Mesendoderm (in vitro differentiated cells): ENCODE results near the gene CTTNBP2. TPM values are rescaled to one million over a fixed set of nuclear protein-coding genes. Genes with fewer than 3 reads are reported as not detected.

Experiments used
- DNase-seq: peaks from one replicate; pipeline ENCODE4 v3.0.0; 2013
- H2AK5ac ChIP-seq: 2 replicates; pipeline ENCODE4 v1.6.1; 2013; ENCODE audit warnings: low read length, inconsistent platforms
- H2BK120ac ChIP-seq: 2 replicates; pipeline ENCODE4 v1.6.1; 2013; ENCODE audit warnings: low read depth, mild to moderate bottlenecking, low read length, moderate library complexity, mixed read lengths
- H2BK15ac ChIP-seq: replicated peaks from 2 replicates; pipeline ENCODE4 v1.6.1; 2013; ENCODE audit warnings: low read depth, mild to moderate bottlenecking, moderate library complexity
- H2BK5ac ChIP-seq: 2 replicates; pipeline ENCODE4 v1.6.1; 2013; ENCODE audit warnings: low read length, inconsistent platforms
- H3K18ac ChIP-seq: 2 replicates; pipeline ENCODE4 v1.6.1; 2013; ENCODE audit warnings: mild to moderate bottlenecking, low read length, mixed read lengths
- H3K23ac ChIP-seq: one replicate; pipeline ENCODE4 v1.6.1; 2013; ENCODE audit warnings: low read length
- H3K27ac ChIP-seq: 2 replicates; pipeline ENCODE4 v1.5.1; 2013; ENCODE audit warnings: low read depth, mild to moderate bottlenecking, inconsistent platforms, low read length, moderate library complexity
- H3K27me3 ChIP-seq: 2 replicates; pipeline ENCODE4 v1.6.1; 2013; ENCODE audit warnings: low read length, control low read depth, mild to moderate bottlenecking, inconsistent platforms; ENCODE audit not compliant: insufficient read depth, poor library complexity
- H3K36me3 ChIP-seq: 2 replicates; pipeline ENCODE4 v1.6.1; 2013; ENCODE audit warnings: low read length, inconsistent platforms; ENCODE audit not compliant: control insufficient read depth, insufficient read depth
- H3K4ac ChIP-seq: one replicate; pipeline ENCODE4 v1.6.1; 2013; ENCODE audit warnings: low read depth, mild to moderate bottlenecking, low read length, moderate library complexity
- H3K4me1 ChIP-seq: 2 replicates; pipeline ENCODE4 v1.6.1; 2013; ENCODE audit warnings: low read depth, low read length, inconsistent platforms; ENCODE audit not compliant: control insufficient read depth
- H3K4me2 ChIP-seq: 2 replicates; pipeline ENCODE4 v1.6.1; 2013; ENCODE audit warnings: low read length
- H3K4me3 ChIP-seq: 2 replicates; pipeline ENCODE4 v1.5.1; 2013; ENCODE audit warnings: mild to moderate bottlenecking, low read length
- H3K56ac ChIP-seq: one replicate; pipeline ENCODE4 v1.6.1; 2013; ENCODE audit warnings: low read length
- H3K79me1 ChIP-seq: 2 replicates; pipeline ENCODE4 v1.6.1; 2013; ENCODE audit warnings: low read length, inconsistent platforms
- H3K79me2 ChIP-seq: 2 replicates; pipeline ENCODE4 v1.6.1; 2013; ENCODE audit warnings: mild to moderate bottlenecking, low read length; ENCODE audit not compliant: control insufficient read depth, insufficient read depth
- H3K9ac ChIP-seq: 2 replicates; pipeline ENCODE4 v1.6.1; 2013; ENCODE audit warnings: low read length, inconsistent platforms
- H4K5ac ChIP-seq: one replicate; pipeline ENCODE4 v1.6.1; 2013; ENCODE audit warnings: low read length
- H4K8ac ChIP-seq: one replicate; pipeline ENCODE4 v1.6.1; 2013; ENCODE audit warnings: low read depth, mild to moderate bottlenecking, control low read depth, low read length, moderate library complexity
- WGBS: extraction: QIAGEN DNeasy Blood & Tissue Kit; methylation state at CpG from one replicate; pipeline ENCODE4 v1.1.7; 2013; ENCODE audit warnings: low lambda C conversion rate, missing lambda C conversion rate; ENCODE audit not compliant: insufficient coverage; ENCODE audit errors: extremely low coverage; 5-methylcytosine and 5-hydroxymethylcytosine counted together
- polyA plus RNA-seq, 2 experiments: library from polyadenylated mRNA; stranded (reverse); fragments of 200-250 nt; gene quantifications; one replicate each; pipeline ENCODE4 v1.2.3, GENCODE V29; 2013

The CTTNBP2 gene
- polyA plus RNA-seq (2013, experiment 1 of 2): 2.3 TPM
- 3.2 TPM for polyA plus RNA-seq (2013, experiment 2 of 2)

GRCh38 chr7:117873310-117874190, at the start of gene CTTNBP2:
CTTNBP2 (minus strand) TSS chr7:117873441; CDS start chr7:117873415, 26 bp downstream.
- peak; percentile 60 for DNase-seq
- peak within 1 kb of the TSS; percentile 99 for H3K18ac ChIP-seq
- H3K36me3 ChIP-seq: no peaks in the 10 kb centered on the region
- H2BK5ac ChIP-seq: no peak within 1 kb of the TSS
- peak within 1 kb of the TSS; percentile 48 for H3K23ac ChIP-seq
- H3K27me3 ChIP-seq: no peaks in the 10 kb centered on the region
- H2AK5ac ChIP-seq: no peak within 1 kb of the TSS
- H3K79me2 ChIP-seq: peaks cover 2% of the 10 kb centered on the region
- H3K4ac ChIP-seq: peak within 1 kb of the TSS; percentile 59
- H3K4me3 ChIP-seq: peak within 1 kb of the TSS; percentile 75
- H4K5ac ChIP-seq: no peak within 1 kb of the TSS
- H3K4me1 ChIP-seq: peaks cover 1% of the 10 kb centered on the region
- peak within 1 kb of the TSS; percentile 95 for H2BK120ac ChIP-seq
- peak within 1 kb of the TSS; percentile 39 for H3K27ac ChIP-seq
- H3K4me2 ChIP-seq: peak within 1 kb of the TSS; percentile 82
- no peaks in the 10 kb centered on the region for H3K79me1 ChIP-seq
- no peak within 1 kb of the TSS for H2BK15ac ChIP-seq
- H3K56ac ChIP-seq: peak within 1 kb of the TSS; percentile 85
- peak within 1 kb of the TSS; percentile 75 for H3K9ac ChIP-seq
- no CpG with 5 or more reads among the region's 87 CpGs for WGBS
- H4K8ac ChIP-seq: peak within 1 kb of the TSS; percentile 58

DNA sequence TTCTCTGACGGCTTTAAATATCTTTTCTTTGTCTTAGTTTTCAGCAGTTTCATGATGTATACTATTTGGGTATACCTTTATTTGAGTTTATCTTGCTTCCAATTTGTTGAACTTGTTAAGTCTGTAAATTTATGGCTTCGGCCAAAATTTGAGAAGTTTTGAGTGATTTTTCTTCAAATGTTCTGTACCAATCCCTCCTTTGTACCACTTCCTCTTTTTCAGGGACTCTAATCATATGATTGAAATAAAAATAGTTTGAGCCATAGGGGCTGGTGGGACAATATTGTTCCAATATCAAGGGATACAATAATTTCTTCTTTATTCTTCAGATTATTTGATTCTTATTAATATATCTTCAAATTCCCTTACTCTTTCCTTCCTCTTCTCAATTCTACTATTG, 43.1 kb upstream of the CTTNBP2 start:
- Histone ChIP-seq H3K23ac (no peak overlapping the region), H3K36me3 (no peaks in the 10 kb centered on the region), H3K18ac (no peak overlapping the region), H3K4me2 (no peak overlapping the region), H3K27ac (no peak overlapping the region), H3K27me3 (no peaks in the 10 kb centered on the region), H3K4me1 (no peaks in the 10 kb centered on the region), H4K8ac (no peak overlapping the region), H2AK5ac (no peak overlapping the region), H3K4ac (no peak overlapping the region), H4K5ac (no peak overlapping the region), H2BK120ac (no peak overlapping the region), H2BK5ac (no peak overlapping the region), H3K56ac (no peak overlapping the region), H3K79me1 (no peaks in the 10 kb centered on the region), H3K79me2 (no peaks in the 10 kb centered on the region), H3K9ac (no peak overlapping the region), H3K4me3 (no peak overlapping the region), H2BK15ac (no peak overlapping the region)
- no peak for DNase-seq
- no CpG with 5 or more reads among the region's 2 CpGs for WGBS

GRCh38 chr7:117912421-117912820, 39.2 kb upstream of the CTTNBP2 start:
- Histone ChIP-seq H3K27me3 (no peaks in the 10 kb centered on the region), H3K56ac (no peak overlapping the region), H3K18ac (no peak overlapping the region), H2AK5ac (no peak overlapping the region), H4K5ac (no peak overlapping the region), H3K23ac (no peak overlapping the region), H3K4ac (no peak overlapping the region), H2BK5ac (no peak overlapping the region), H3K4me2 (no peak overlapping the region), H4K8ac (no peak overlapping the region), H3K27ac (no peak overlapping the region), H3K9ac (no peak overlapping the region), H2BK120ac (no peak overlapping the region), H2BK15ac (no peak overlapping the region), H3K4me1 (peaks cover under 1% of the 10 kb centered on the region), H3K79me2 (no peaks in the 10 kb centered on the region), H3K36me3 (no peaks in the 10 kb centered on the region), H3K4me3 (no peak overlapping the region), H3K79me1 (no peaks in the 10 kb centered on the region)
- WGBS: no CpG with 5 or more reads among the region's 2 CpGs
- no peak for DNase-seq

GRCh38 chr7:117908031-117908795, 35.0 kb upstream of the CTTNBP2 start:
- Histone ChIP-seq H3K27ac (no peak overlapping the region), H3K27me3 (no peaks in the 10 kb centered on the region), H2BK15ac (no peak overlapping the region), H3K56ac (no peak overlapping the region), H2BK5ac (no peak overlapping the region), H2BK120ac (no peak overlapping the region), H2AK5ac (no peak overlapping the region), H3K4me1 (peaks cover 2% of the 10 kb centered on the region), H3K79me2 (no peaks in the 10 kb centered on the region), H3K9ac (no peak overlapping the region), H3K18ac (no peak overlapping the region), H3K79me1 (no peaks in the 10 kb centered on the region), H4K8ac (no peak overlapping the region), H3K4me2 (no peak overlapping the region), H3K4ac (no peak overlapping the region), H3K4me3 (no peak overlapping the region), H3K36me3 (no peaks in the 10 kb centered on the region), H4K5ac (no peak overlapping the region), H3K23ac (no peak overlapping the region)
- DNase-seq: peak; percentile 4
- no CpG with 5 or more reads among the region's 3 CpGs for WGBS

GRCh38 chr7:117907049-117907640, 33.9 kb upstream of the CTTNBP2 start:
- Histone ChIP-seq H3K36me3 (no peaks in the 10 kb centered on the region), H3K27ac (no peak overlapping the region), H3K23ac (no peak overlapping the region), H3K4me2 (no peak overlapping the region), H3K4me1 (peaks cover 2% of the 10 kb centered on the region), H4K5ac (no peak overlapping the region), H3K27me3 (no peaks in the 10 kb centered on the region), H3K9ac (no peak overlapping the region), H2AK5ac (no peak overlapping the region), H3K4me3 (no peak overlapping the region), H3K79me2 (no peaks in the 10 kb centered on the region), H2BK120ac (no peak overlapping the region), H2BK15ac (no peak overlapping the region), H3K79me1 (no peaks in the 10 kb centered on the region), H3K4ac (no peak overlapping the region), H4K8ac (no peak overlapping the region), H3K18ac (no peak overlapping the region), H2BK5ac (no peak overlapping the region), H3K56ac (no peak overlapping the region)
- no CpG with 5 or more reads among the region's 4 CpGs for WGBS
- peak; percentile 59 for DNase-seq
